ENCODE data around the gene CPXM2.

Gene CPXM2

DNA sequence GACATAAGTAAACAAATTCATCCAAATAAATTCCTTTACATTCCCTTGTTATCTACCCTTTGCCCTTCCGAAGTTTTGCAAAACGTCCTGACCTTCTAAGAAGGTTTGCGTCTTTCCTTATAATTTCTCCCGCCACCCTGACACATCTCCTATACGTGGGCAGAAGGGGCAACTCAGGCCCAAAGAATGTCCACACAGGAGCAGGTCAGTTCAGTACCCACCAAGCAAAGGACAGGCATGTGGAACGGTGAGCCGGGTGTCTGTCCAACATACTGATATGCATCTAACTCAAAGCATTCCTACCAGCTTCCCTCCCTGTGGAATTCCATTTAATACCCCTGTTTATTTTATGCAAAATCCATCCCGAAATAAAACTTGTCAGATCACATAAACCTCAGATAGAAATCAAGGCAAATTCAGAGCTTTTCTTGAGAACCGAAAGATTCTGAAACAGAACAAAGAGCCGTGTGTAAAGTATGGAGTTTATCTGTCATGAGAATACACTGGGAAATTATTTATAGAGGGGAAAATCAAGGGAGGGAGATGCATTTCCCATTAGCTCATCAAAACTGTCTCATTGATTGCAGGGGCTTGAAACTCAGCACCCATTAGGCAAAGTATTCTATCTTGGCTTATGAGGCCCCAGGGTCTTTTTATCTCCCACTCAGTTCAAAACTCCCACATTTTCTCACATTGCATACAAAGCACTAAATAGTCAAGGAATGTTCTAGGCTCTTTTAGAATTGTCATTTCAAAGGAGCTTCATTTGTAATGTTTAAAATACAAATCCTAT, 140.1 kb downstream of the CPXM2 start:
- Histone ChIP-seq H3K4me1 (ENCODE audit: control insufficient read depth, insufficient read depth, low read length) (peaks cover 55% of the 10 kb centered on the region), H3K9me3 (ENCODE audit: control insufficient read depth, insufficient read depth, low read depth, low read length) (peaks cover 4% of the 10 kb centered on the region; the same call in 1 of the 2 replicates)

DNA sequence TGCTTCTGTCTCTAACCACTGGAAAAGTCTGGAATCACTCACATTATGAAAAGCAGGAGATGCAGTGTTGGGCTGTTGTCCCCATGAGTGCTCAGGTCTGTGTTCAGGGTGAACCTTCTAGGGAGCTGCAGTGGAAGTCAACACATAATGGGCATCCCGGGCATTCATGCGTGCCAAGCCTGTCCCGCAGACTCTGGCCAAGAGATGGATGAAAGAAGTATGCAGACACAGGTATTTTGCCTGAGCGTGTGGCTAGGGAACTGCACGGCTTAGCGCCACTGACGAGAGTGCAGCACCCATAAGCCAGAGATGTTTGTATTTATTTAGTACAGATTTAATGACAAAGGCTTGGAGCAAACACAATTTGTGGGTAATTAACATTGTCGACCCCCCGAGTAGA, 140.7 kb downstream of the CPXM2 start:
- Histone ChIP-seq H3K4me3 (ENCODE audit: low read depth, low read length) (no peak overlapping the region), H3K9me3 (ENCODE audit: control insufficient read depth, insufficient read depth, low read depth, low read length) (peaks cover 4% of the 10 kb centered on the region; the same call in 1 of the 2 replicates), H3K27me3 (ENCODE audit: control insufficient read depth, insufficient read depth, low read length) (peaks cover 5% of the 10 kb centered on the region; the same call in 1 of the 2 replicates), H3K4me1 (ENCODE audit: control insufficient read depth, insufficient read depth, low read length) (peaks cover 59% of the 10 kb centered on the region), H3K36me3 (ENCODE audit: control insufficient read depth, insufficient read depth, low read length) (no peaks in the 10 kb centered on the region; the same call in 1 of the 2 replicates), H3K27ac (ENCODE audit: low read depth, low read length) (no peak overlapping the region), H3K9ac (ENCODE audit: low read length) (no peak overlapping the region)

More for the DNA sequence above, 140.1 kb downstream of the CPXM2 start:
- H3K36me3 ChIP-seq (ENCODE audit: control insufficient read depth, insufficient read depth, low read length), result no peaks in the 10 kb centered on the region; the same call in 1 of the 2 replicates
- no peak overlapping the region for H3K9ac ChIP-seq (ENCODE audit: low read length)
- H3K27me3 ChIP-seq (ENCODE audit: control insufficient read depth, insufficient read depth, low read length), result peaks cover 5% of the 10 kb centered on the region; the same call in 1 of the 2 replicates
- H3K4me3 ChIP-seq (ENCODE audit: low read depth, low read length), result no peak overlapping the region
- H3K27ac ChIP-seq (ENCODE audit: low read depth, low read length), result no peak overlapping the region

DNA sequence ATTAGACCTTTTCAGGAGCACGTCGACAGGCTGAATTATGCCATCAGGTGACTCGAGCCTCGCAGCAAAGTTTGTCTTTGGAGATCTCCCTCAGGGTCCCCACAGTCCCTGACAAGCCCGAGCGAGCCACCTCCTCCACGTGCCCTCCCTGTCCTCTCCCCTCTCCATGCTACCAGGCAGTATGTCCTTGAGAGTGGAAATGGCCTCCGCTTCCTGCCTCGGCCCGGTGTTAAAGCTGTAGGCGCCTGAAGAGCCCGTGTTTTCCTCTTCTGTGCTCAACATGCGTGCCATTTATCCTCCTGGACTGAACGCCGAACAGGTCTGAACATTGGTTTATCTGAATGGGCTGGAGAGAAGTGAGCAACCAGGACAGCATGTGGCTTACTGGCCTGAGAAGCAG, 142.9 kb downstream of the CPXM2 start:
- Histone ChIP-seq H3K27me3 (ENCODE audit: control insufficient read depth, insufficient read depth, low read length) (peaks cover 5% of the 10 kb centered on the region; the same call in 1 of the 2 replicates), H3K4me1 (ENCODE audit: control insufficient read depth, insufficient read depth, low read length) (peaks cover 45% of the 10 kb centered on the region), H3K9me3 (ENCODE audit: control insufficient read depth, insufficient read depth, low read depth, low read length) (peaks cover 4% of the 10 kb centered on the region; the same call in 1 of the 2 replicates), H3K36me3 (ENCODE audit: control insufficient read depth, insufficient read depth, low read length) (no peaks in the 10 kb centered on the region; the same call in 1 of the 2 replicates), H3K9ac (ENCODE audit: low read length) (no peak overlapping the region), H3K27ac (ENCODE audit: low read depth, low read length) (no peak overlapping the region), H3K4me3 (ENCODE audit: low read depth, low read length) (no peak overlapping the region)

DNA sequence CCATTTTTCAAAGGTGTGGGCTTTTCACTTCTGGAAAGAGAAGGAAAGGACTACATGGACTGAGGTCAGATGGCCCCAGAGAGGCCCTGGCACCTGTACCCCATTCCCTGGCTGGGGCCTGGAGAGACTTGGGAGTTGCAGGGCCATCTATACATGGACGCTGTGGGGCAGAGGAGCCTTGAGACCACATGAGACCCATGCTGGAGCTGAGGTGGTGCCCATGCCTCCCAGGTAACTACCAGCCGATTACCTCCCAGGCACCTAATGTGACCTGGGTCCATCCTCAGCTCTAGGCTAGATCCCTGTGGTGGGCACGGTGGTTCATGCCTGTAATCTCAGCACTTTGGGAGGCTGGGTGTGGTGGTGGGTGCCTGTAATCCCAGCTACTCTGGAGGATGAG, 144.2 kb downstream of the CPXM2 start:
- H3K4me1 ChIP-seq (ENCODE audit: control insufficient read depth, insufficient read depth, low read length), result peaks cover 46% of the 10 kb centered on the region
- peaks cover 4% of the 10 kb centered on the region; the same call in 1 of the 2 replicates for H3K9me3 ChIP-seq (ENCODE audit: control insufficient read depth, insufficient read depth, low read depth, low read length)
- H3K4me3 ChIP-seq (ENCODE audit: low read depth, low read length), result no peak overlapping the region
- no peaks in the 10 kb centered on the region; the same call in 1 of the 2 replicates for H3K36me3 ChIP-seq (ENCODE audit: control insufficient read depth, insufficient read depth, low read length)
- H3K9ac ChIP-seq (ENCODE audit: low read length), result no peak overlapping the region
- H3K27ac ChIP-seq (ENCODE audit: low read depth, low read length), result no peak overlapping the region
- peaks cover 5% of the 10 kb centered on the region; the same call in 1 of the 2 replicates for H3K27me3 ChIP-seq (ENCODE audit: control insufficient read depth, insufficient read depth, low read length)

DNA sequence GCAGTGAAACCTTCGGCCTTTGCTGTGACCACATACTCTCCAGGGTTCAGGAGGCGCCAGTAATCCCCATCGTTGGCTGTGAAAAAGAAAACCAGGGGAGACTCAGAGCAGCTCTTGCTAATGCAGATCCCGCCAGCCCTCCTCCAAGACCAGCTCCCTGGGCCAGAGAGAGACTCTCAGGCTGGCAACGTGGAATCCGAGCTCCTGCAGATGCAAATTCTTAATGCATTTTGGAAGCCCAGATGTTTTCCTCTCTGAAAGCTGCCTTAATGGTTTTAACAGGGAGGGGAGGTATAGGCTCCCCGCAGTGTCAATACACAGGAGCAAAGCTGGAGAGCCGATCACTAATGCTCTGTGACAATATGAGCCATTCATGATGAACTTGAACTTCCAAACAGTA, 144.7 kb downstream of the CPXM2 start:
- Histone ChIP-seq H3K27ac (ENCODE audit: low read depth, low read length) (no peak overlapping the region), H3K27me3 (ENCODE audit: control insufficient read depth, insufficient read depth, low read length) (peaks cover 5% of the 10 kb centered on the region; the same call in 1 of the 2 replicates), H3K9ac (ENCODE audit: low read length) (peak overlapping the region; percentile 41), H3K9me3 (ENCODE audit: control insufficient read depth, insufficient read depth, low read depth, low read length) (peaks cover 4% of the 10 kb centered on the region; the same call in 1 of the 2 replicates), H3K36me3 (ENCODE audit: control insufficient read depth, insufficient read depth, low read length) (no peaks in the 10 kb centered on the region; the same call in 1 of the 2 replicates), H3K4me3 (ENCODE audit: low read depth, low read length) (no peak overlapping the region), H3K4me1 (ENCODE audit: control insufficient read depth, insufficient read depth, low read length) (peaks cover 45% of the 10 kb centered on the region)

DNA sequence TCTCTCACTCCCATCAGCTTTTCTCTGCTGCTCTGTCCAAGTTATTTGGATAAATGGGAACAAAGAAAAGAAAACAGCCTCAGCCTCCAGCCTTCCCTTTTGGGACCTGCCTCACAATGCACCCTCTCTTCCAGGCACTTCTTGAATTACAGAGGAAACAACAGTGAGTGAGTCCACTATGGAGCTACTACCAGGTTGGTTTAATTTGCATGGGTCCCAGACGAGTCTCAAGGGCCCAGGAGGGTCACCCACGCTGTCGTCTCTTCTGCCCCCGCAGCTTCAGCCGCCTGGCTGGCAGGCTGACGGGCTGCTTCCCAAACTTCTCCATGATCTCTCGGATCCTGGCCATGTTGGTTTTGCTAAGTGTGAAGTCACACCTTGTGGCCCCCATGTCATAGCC, 145.1 kb downstream of the CPXM2 start:
- peaks cover 41% of the 10 kb centered on the region for H3K4me1 ChIP-seq (ENCODE audit: control insufficient read depth, insufficient read depth, low read length)
- H3K27me3 ChIP-seq (ENCODE audit: control insufficient read depth, insufficient read depth, low read length), result peaks cover 5% of the 10 kb centered on the region; the same call in 1 of the 2 replicates
- H3K9ac ChIP-seq (ENCODE audit: low read length), result peak overlapping the region; percentile 41
- no peaks in the 10 kb centered on the region; the same call in 1 of the 2 replicates for H3K36me3 ChIP-seq (ENCODE audit: control insufficient read depth, insufficient read depth, low read length)
- no peak overlapping the region for H3K4me3 ChIP-seq (ENCODE audit: low read depth, low read length)
- peaks cover 4% of the 10 kb centered on the region; the same call in 1 of the 2 replicates for H3K9me3 ChIP-seq (ENCODE audit: control insufficient read depth, insufficient read depth, low read depth, low read length)
- H3K27ac ChIP-seq (ENCODE audit: low read depth, low read length), result no peak overlapping the region

DNA sequence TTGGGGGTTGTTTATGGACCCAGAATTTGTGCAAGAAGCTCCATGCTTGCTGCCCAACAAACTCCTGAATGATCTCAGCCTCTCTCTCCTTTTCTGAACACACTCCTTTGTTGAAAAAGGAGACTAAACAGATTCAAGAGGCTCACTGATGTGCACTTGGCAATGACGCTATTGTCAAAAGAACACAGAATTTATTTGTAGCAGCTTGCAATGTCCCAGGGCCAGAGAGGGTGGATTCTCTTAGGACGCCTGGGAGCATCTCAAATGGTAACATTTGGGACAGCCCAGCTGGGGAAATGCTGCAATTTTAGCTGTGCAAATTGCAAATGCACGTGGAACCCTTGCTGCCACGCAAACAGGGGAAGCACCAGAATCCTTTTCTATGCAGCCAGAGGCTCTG, 145.5 kb downstream of the CPXM2 start:
- H3K9me3 ChIP-seq (ENCODE audit: control insufficient read depth, insufficient read depth, low read depth, low read length), result peaks cover 4% of the 10 kb centered on the region; the same call in 1 of the 2 replicates
- H3K4me3 ChIP-seq (ENCODE audit: low read depth, low read length), result no peak overlapping the region
- H3K9ac ChIP-seq (ENCODE audit: low read length), result peak overlapping the region; percentile 41
- peaks cover 5% of the 10 kb centered on the region; the same call in 1 of the 2 replicates for H3K27me3 ChIP-seq (ENCODE audit: control insufficient read depth, insufficient read depth, low read length)
- H3K36me3 ChIP-seq (ENCODE audit: control insufficient read depth, insufficient read depth, low read length), result no peaks in the 10 kb centered on the region; the same call in 1 of the 2 replicates
- no peak overlapping the region for H3K27ac ChIP-seq (ENCODE audit: low read depth, low read length)
- peaks cover 36% of the 10 kb centered on the region for H3K4me1 ChIP-seq (ENCODE audit: control insufficient read depth, insufficient read depth, low read length)

DNA sequence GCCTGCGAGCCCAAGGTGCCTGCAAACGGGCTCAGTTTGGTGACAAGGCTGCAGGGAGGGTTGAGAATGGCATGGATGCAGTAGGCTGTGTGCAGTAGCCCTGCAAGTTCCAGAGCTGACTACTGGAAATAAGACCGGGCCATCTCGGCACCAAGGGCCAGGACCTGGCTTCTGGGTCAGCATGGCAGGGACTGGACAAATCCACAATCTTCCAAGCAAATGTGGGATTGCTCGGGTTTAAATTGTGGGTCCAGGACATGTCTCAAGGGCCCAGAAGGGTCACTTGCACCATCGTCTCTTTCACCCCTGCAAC, 147.4 kb downstream of the CPXM2 start:
- no peaks in the 10 kb centered on the region for H3K9me3 ChIP-seq (ENCODE audit: control insufficient read depth, insufficient read depth, low read depth, low read length)
- no peaks in the 10 kb centered on the region for H3K36me3 ChIP-seq (ENCODE audit: control insufficient read depth, insufficient read depth, low read length)
- H3K27ac ChIP-seq (ENCODE audit: low read depth, low read length), result no peak overlapping the region
- peaks cover 30% of the 10 kb centered on the region for H3K4me1 ChIP-seq (ENCODE audit: control insufficient read depth, insufficient read depth, low read length)
- H3K9ac ChIP-seq (ENCODE audit: low read length), result no peak overlapping the region
- peaks cover 5% of the 10 kb centered on the region; the same call in 1 of the 2 replicates for H3K27me3 ChIP-seq (ENCODE audit: control insufficient read depth, insufficient read depth, low read length)
- H3K4me3 ChIP-seq (ENCODE audit: low read depth, low read length), result no peak overlapping the region

DNA sequence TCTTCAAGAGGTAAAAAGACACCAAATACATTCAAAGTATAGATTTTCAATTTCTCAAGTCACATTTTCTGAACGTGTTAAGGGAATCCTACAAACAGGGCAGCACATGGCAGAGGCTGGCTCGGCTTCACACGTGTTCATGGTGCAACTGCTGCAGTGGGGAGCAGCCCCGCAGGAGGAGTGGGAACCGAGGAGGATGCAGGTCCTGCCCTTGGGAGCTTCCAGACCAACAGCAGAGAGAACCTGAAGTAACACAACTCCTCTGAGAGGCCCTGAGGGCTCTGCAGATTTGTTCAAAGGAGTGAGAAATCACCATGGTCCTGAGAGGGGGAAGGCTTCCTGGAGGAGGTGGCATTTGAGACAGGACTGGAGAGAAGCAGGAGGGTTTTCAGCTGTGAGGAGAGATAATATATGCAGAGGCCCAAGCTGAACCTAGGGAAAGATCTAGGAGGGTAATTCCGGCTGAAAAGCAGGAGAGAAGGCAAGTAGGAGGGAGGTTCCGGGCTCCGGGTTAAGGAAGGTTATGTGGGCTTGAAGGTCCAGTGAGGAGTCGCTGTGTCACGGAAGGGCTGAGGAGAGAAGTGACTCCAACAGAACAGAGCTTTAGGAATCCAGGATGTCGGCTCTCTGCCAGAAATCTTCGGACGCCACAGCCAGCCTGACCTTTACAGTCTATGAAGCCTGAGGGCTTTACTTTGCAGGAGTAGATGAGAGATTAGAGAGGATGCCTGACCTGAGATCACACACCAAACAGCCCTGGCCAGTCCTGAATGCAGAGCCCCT, 148.0 kb downstream of the CPXM2 start:
- no peak overlapping the region for H3K9ac ChIP-seq (ENCODE audit: low read length)
- H3K36me3 ChIP-seq (ENCODE audit: control insufficient read depth, insufficient read depth, low read length), result no peaks in the 10 kb centered on the region
- peaks cover 30% of the 10 kb centered on the region for H3K4me1 ChIP-seq (ENCODE audit: control insufficient read depth, insufficient read depth, low read length)
- no peak overlapping the region for H3K27ac ChIP-seq (ENCODE audit: low read depth, low read length)
- H3K9me3 ChIP-seq (ENCODE audit: control insufficient read depth, insufficient read depth, low read depth, low read length), result no peaks in the 10 kb centered on the region
- no peak overlapping the region for H3K4me3 ChIP-seq (ENCODE audit: low read depth, low read length)
- peaks cover 5% of the 10 kb centered on the region; the same call in 1 of the 2 replicates for H3K27me3 ChIP-seq (ENCODE audit: control insufficient read depth, insufficient read depth, low read length)

DNA sequence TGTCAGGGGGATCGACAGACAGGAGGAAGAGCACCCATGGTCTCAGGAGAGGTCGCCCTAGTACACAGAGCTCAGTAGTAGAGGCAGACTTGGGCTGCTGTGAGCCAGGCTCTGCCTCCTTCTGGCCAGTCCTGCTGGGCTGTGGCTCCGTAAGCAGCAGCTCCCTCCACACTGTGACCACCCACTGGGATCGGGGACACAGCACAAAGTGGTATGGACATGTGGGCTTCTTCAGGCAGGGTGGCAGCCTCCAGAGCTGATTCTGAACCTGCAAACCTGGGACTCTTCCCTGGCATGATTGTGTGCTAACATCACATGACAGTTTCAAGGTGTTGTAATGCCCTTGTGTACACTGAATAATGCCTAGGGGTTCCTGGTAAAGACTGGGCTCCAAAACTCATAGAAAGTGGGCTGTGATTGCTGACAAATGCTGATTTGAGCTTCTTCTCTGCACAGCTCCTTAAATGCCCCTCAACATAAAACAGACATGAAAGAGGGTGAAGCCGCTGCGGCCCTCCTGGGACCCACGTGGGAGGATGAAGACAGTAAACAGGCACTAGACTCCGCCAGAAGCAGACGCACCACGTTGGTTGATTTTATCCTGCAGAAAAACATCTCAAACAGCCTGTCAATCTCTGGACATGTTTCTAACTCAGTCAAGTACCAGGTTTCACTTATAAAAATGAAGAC, 148.7 kb downstream of the CPXM2 start:
- peaks cover 28% of the 10 kb centered on the region for H3K4me1 ChIP-seq (ENCODE audit: control insufficient read depth, insufficient read depth, low read length)
- no peak overlapping the region for H3K27ac ChIP-seq (ENCODE audit: low read depth, low read length)
- no peak overlapping the region for H3K9ac ChIP-seq (ENCODE audit: low read length)
- no peak overlapping the region for H3K4me3 ChIP-seq (ENCODE audit: low read depth, low read length)
- peaks cover 1% of the 10 kb centered on the region; the same call in 1 of the 2 replicates for H3K27me3 ChIP-seq (ENCODE audit: control insufficient read depth, insufficient read depth, low read length)
- no peaks in the 10 kb centered on the region for H3K9me3 ChIP-seq (ENCODE audit: control insufficient read depth, insufficient read depth, low read depth, low read length)
- no peaks in the 10 kb centered on the region for H3K36me3 ChIP-seq (ENCODE audit: control insufficient read depth, insufficient read depth, low read length)

All from HUES6 (cell line).